Measurements from ENCODE around the gene PRAME.

The PRAME gene

DNA sequence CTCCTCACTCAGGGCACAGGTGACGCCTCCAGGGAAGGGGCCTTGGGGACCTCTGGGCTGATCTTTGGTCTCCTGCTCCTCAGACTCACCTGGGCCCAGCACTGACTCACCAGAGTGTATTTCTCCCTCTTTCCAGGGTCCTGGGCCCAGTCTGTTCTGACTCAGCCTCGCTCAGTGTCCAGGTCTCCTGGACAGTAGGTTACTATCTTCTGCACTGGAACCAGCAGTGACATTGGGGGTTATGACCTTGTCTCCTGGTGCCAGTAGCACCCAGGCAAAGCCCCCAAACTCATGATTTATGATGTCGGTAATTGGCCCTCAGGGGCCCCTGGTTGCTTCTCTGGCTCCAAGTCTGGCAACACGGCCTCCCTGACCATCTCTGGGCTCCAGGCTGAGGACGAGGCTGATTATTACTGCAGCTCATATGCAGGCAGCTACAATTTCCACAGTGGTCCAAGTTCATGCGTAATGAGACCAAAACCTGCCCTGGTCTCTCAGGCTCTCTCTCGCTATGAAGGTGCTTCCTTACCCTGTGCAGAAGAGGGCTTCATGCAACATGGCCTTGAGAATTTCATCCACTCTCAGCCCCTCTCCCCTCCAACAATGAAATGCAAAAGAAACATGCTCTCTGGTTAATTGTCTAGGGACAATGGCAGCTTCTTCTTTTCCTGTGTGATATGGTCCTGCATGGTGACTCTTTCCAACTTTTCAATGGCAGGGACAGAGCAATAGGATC, 21.0 kb upstream of the PRAME start:
- DNase-seq (ENCODE audit: low spot score) = no peak

DNA sequence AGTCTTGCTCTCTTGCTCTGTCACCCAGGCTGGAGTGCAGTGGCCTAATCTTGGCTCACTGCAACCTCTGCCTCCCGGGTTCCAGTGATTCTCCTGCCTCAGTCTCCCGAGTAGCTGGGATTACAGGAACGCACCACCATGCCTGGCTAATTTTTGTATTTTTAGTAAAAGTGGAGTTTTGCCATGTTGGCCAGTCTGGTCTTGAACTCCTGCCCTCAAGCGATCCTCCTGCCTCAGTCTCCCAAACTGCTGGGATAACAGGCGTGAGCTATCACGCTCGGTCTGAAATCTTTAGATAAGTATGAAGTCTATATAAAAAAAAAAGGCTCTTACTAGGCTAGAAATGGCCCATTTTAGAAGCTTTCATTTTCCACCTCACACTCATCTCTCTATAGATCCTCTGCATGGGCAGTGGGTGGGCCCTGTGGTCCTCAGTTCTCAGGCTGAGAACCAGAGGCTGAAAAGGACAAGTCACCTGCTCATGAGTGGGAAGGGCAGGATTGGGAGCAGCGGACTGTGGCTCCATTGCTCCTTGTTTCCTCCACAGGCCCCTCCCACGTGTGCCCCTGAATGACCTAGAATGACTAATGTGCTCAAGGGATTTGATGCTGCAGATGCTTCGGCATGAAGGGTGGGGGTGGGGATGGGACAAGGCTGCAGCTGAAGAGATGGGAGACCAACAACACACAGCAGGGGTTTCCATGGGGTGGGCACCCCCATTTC, 19.8 kb upstream of the PRAME start:
- no peak for DNase-seq (ENCODE audit: low spot score)

DNA sequence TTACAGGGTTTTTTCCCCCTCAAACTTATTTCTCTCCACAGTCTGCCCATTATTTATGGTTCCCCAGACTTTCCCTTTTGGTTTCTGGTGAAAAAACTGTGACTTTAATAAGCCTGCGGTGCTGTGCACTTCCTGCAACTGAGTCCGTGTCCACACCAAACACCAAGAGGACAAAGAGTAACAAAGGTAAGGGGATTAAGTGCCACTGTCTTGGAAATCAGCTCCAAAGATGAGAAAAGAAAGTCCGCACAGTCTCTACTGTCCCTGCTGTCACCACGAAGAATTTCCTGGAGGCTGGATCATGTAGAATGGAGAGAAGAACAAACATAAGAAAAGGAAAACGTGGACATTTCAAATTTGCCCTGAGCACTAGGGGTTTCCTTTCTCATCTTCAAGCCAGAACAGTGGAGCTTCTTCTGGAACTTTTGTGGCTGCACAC, 17.9 kb upstream of the PRAME start:
- DNase-seq (ENCODE audit: low spot score) = no peak

DNA sequence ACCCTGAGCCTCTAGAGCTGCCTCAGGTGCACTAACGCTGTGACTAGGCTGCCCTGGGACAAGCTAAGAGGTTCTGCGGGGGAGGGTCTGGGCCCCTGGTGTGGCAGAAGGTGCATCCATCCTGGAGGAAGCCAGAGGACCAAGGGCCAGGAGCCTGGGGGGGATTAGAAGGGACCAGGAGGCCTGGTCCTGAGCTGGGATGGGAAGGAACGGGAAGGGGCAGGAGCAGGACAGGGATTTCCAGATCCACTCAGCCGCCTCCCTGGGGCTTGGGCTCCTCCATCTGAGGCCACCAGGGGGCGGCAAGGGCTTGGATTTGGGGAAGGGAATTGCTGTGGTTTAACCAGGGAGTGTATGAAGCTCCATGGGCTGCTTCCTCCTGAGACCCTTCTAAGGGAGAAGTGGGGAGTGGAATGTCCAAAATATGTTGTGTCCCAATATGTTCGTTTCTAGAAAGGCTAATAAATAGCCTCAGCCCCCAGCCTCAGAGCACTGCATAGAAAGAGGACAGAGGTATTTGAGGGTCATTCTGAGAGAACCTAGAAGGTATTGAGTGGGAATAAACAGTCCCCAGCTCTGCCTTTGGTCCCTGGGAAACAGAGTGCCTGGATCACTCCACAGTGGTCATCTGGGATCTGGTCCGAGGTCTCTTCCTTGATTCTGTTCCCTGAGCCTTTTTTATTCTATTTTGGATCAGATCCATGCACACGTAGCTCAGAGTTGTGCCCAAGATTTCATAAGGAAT, 17.4 kb upstream of the PRAME start:
- DNase-seq (ENCODE audit: low spot score) = peak; percentile 71

DNA sequence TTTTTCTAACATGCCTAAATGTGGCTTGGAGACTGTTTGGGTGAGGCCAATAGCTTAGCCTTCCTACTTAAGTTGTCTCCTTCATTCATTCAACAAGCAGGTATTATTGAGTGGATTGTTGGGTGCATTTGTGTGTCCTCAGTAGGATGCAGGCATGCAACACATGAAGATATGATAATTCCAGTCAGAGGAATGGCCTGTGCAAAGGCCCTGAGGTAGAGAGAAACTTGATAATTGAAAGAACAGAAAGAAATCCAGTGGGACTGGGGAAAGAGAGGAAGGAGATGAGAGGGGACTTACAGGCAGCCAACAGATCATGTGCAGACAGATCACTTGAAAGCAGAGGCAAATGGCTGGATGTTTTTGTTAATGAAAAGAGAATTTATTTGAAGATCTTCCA, 15.3 kb upstream of the PRAME start:
- DNase-seq (ENCODE audit: low spot score) = no peak

DNA sequence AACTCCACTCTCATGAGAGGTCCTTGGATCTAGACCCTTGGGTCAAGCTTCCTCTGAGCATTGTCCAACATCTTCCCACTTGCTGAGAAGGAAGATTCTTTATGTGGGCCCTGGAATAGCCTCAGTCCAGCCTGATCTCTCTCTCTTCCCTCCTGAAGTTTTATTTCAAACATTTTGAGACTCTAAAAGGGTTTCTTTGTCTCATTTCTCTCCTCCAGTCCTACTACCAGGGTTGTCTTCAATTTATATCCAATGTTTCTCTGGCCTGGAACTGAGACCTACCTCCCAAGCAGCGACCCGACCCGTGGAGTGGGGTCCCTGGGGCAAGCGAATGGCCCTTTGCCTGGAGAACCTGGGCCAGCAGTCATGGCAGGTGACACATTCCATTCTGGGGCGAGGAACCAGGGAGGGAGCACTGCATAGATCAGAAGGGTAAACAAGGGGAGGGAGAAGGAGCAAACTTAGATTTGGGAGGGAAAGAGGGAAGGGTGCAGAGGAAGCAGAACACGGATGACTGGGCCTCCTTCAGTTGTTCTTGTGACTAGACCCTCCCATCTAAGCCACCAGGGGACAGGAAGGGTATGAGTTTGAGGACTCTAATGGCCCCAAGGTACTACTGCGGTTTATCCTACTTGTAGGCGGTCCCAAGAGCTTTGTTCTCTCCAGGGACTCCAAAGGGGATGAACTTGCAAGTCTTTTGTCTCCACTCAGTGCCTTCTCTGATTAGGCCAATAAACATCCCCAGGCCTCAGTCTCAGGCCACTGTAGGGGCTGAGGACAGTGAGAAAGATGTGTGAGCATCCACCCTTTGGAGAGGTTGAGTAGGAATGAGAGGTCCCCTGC, 14.2 kb upstream of the PRAME start:
- no peak for DNase-seq (ENCODE audit: low spot score)

DNA sequence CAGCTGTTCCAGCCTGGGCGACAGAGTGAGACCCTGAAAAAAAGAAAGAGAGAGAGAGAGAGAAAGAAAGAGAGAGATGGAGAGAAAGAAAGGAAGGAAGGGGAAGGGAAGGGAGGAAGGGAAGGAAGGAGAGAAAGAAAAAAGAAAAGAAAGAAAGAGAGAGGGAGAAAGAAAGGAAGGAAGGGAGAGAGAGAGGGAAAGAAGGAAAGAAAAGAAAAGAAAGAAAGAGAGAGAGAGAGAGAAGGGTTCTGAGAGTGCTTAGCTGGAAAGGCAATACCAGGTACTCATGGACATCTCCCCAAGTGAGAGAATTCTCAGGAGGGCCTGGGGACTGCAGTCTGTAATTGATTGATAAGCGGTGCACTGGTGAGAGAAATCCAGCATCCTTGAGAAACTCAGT, 12.8 kb upstream of the PRAME start:
- DNase-seq (ENCODE audit: low spot score) = no peak

DNA sequence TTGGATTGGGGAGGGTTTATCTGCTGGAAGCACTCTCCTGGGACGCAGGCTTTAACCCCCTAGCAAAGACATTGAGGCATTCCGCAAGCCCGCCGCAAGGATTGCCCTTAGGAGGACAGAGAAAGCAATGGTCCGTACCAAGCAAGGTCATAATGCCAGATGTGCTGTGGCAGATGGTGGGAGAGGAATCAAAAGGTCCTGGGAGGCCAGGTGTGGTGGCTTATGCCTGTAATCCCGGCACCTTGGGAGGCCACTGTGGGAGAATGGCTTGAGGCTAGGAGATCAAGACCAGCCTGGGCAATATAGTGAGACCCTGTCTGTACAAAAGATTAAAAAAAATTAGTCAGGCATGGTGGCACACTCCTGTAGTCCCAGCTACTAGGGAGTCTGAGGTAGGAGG, 12.4 kb upstream of the PRAME start:
- DNase-seq (ENCODE audit: low spot score) = no peak

DNA sequence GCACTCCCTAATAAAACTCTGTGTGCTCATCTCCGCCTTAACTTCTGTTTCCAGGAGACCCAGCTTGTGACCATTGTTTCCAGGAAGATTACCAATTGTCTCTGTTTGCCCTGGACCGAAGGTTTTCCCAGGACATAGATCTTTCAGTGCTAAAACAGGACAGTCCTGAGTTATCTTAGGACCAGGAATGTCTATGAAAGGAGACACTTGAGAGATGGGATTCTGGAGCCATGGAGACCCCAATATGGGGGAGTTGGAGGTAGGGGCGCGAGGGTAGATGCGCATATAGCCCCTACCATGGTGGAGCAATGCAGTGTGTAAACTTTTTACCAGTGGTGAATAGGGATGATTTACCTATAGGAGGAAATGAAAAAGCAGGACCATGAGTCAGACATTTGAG, 10.2 kb upstream of the PRAME start:
- no peak for DNase-seq (ENCODE audit: low spot score)

DNA sequence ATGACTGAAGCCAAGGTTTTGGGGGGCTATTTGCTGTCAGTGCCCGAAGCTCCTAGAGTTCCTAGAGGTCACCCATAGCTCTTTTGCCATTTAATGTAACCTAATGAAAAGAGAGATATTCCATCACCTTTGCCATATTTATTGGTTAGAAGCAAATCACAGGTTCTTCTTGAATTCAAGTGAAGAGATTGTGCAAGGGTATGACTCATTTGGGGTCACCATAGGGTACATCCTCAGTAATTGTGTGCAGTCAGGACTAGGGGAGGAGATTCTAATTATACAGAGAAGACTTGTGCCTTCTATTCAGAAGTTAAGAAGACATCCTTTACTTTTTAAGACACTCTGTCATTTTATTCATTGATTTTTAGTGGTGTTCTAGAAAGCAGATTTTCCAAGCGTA, 6.9 kb upstream of the PRAME start:
- no peak for DNase-seq (ENCODE audit: low spot score)

DNA sequence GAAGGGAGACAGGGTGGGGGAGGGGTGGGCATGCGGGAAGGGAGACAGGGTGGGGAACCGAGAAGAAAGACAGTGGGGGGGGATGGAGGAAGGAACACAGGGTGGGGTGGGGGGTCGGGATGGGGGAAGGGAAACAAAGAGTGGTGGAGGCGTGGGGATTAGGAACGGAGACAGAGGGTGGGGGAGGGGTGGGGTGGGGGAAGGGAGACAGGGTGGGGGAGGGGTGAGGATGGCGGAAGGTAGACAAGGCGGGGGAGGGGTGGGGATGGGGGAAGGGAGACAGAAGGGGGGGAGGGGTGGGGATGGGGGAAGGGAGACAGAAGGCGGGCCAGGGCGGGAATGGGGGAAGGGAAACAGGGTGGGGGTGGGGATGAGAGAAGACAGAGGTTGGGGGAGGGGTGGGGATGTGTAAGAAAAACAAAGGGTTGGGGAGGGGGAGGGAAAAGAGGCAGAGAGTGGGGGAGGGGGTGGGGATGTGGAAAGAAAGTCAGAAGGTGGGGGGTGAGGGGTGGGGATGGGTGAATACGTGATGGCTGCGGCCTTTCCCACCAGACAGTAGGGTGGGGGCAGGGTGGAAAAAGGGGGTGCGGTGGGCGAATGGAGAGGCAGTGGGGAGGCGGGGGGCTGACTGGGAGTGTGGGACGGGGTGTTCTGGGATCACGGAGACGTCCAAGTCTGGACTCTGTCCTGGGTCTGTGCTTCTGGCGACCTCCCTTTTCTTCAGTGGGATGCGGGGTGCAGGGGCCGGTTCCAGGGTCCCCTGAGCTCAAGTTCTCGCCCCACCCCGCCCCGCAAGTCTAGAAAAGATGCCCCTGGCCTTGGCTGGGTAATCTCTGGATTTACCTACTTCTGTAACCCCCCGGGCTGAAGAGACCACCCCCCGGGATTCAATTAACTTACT, 744 bp downstream of the PRAME start:
- DNase-seq (ENCODE audit: low spot score) = no peak

DNA sequence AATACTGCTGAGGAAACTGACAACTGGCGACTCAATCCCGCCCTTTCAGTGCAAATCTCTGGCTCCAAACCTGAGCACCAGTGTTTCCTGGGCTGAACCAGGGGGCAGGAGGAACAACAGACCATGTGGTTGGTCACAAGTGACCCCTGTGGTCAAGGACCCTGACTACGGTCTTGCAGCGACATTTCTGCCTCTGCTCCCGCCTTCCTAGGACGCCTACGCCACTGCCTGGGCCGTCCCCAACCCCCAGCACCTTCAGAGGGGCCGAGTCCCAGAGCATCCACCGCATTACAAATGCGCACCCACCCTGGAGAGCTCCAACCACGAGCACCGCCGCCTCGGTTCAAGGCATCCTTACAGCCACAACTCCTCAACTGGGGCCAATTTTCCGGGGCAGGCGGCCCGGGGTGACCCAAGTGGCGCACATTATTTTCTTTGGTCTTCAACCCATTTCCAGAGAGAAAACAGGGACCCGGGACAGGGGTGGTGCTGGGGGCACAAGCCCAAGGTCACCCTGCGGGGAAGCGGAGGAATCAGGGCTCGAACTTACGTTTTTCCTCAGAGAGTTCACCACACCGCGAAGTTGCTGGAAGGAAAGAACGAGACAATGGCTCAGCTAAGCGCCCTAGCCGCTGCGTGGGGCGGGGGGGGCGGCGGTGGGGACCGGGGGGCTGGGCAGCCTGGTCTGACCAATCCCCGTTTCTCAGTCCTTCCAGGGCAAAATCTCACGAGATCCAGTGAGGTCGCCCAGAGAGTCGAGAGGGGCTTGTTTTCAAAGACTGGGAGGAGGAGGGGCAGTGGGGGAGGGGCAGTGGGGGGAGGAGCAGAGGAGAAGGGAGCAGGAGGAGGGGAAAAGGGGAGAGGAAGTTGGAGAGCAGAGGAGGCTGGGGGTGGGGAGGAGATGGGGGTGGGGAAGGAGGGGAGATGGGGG, 1.8 kb downstream of the PRAME start:
- DNase-seq (ENCODE audit: low spot score) = no peak

DNA sequence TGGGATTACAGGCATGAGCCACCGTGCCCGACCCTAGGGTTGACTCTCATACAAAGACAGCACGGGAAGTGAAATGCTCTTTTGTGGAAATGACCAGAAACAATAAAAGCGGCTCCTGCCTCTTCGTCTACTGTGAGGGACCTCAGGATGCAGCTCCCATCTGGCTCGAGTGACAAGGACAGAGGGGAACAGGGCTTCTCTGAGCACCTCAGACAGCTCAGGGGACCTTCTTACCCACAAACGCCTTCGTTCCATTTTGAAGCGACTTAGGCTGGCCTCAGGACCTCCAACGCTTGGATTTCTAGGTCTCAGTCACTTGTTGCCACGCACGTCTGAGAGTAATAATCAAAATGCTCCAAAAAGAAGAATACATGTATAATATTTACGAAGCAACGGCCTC, 2.5 kb downstream of the PRAME start:
- no peak for DNase-seq (ENCODE audit: low spot score)

DNA sequence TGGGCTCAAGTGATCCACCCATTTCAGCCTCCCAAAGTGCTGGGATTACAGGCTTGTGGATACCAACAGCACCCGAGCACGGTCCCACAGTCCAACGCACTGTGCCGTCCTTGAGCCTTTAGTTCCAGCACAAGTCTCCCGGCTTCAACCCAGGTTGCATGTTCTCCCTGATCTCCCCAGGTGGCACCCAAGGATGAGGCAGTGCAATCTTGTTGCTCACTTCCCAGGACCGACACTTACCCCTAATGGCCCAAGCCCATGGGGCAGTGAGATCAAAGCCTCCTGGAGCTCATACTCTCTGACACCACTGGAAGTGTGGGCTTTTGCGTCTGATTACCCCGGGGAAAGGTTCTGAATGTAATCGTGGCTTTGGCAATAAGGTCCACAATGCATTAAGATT, 3.5 kb downstream of the PRAME start:
- DNase-seq (ENCODE audit: low spot score) = no peak

DNA sequence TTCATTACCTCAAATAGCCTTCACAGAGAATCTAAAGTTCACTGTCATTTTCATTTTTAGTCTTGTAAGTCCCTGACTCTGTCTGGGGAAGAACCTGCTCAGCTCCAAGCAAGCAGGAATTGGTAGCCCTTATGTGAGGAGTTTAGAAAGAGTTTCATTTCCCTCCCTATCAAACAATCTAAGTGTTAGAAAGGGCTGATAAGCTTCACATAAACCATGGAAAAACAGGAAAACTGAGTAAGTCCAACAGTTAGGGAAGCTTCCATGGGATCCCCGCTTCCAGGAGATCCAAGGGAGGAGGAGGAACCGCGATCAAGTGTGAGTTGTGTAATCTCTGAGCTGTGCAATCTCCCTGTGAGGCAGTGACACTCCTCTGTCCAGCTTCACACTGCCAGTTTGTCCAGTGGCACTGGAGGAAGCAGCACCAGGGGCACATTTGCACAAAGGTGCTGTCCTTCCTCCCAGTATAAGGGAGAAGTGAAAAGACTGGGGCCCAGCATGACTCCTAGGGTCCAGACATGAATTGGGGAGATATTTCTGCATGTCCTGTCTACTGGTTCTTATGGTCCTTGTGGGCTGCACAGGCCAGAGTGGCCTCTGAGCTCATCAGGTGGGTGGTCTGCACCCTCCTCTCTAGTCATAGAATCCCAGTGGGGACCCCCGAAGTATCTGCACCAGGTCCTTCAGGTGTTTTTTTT, 4.3 kb downstream of the PRAME start:
- DNase-seq (ENCODE audit: low spot score) = no peak

DNA sequence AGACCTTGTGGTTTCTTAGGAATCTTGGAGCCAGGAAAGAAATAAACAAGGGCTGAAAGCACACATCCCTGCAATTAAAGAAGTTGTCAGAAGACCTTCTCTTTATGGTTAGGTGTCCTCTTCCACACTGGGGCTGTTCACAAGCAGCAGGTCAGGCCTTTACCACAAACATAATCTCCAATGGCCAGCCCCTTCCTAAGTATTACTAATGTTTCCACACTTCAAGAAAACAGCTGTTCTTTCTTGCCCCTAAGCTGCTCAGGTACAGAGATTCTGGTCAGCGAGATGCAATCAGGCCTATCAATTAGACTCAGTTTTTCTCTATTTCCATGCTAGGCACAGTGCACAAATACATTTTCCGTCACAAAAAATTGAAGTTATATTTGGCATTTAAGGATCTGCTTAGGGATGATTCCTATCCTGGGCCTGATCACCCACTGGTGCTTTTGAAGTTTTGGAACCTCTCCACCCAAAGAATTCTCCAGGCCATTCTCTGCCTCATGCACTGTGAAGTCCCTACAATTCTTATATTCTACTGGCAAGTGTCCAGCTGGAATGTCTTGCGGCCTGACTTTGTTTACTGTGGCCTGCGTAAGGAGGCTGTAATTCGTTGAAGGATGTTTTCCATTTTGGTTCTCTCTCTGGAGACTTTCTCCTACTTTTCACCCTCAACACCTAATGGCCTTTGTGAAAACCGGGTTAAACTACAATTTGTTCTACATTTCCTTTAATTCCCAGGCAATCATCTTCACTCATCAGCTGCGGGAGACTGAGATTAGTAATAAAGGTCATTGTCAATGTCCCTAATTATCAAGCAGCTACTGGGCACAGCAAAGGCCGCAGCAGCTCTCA, 5.1 kb downstream of the PRAME start:
- DNase-seq (ENCODE audit: low spot score) = no peak

DNA sequence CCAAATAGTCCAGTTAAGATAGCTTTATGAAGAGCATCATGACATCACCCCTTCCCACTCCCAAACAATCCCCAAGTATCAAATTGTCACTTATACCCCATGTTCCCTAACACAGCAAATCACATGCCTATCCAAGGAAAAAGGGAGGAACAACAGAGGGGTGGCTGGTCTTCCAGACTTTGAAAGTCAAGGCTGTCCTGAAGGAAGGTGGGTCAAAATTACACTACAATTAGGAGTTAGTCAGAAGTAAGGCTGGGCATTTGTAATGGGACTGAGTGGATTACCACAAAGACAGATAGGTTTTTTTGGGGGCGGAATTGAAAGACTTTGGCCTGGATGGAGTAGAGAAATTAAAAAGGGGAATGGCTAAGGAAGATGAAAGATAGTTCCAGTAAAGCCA, 5.9 kb downstream of the PRAME start:
- DNase-seq (ENCODE audit: low spot score) = no peak

DNA sequence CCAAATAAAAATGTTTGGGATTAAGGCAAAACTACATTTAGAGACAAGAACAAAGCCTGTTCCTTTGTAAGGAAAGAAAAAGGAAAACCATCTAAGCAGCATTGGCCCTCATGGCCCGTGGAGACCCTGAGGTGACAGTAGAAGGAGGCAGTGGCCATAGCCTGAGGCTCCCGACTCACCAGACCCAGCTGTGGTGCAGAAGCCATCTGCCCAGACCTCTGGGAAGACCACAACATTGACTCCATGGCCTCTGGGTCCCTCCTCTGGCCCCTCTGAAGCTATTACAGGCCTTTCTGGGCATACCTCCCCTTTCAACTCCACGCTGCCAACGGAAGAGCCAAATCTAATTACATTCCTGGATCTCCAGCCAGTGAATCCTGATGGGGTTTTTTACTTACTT, 6.4 kb downstream of the PRAME start:
- DNase-seq (ENCODE audit: low spot score) = no peak
